Esophagus squamous epithelium (tissue), 4 donors: ENCODE data around the gene AKR1C3.

Experiments used
- POLR2A ChIP-seq, 4 donors: fragments of 450-650 bp; IDR thresholded peaks; one replicate each; pipeline ENCODE4 v1.6.1; 2017; ENCODE audit warnings: antibody characterized with exemption in 4 of 4, mild to moderate bottlenecking in 4 of 4, moderate library complexity in 3 of 4
- TF ChIP-seq, protein P1 (sequence below), 6 experiments: fragments of 450-650 bp in 4 of 6; fragments of 200-600 bp in 2 of 6; sonication (generic) in 2 of 6; IDR thresholded peaks; one replicate each; pipeline ENCODE4 v1.5.1; 2016 to 2019; ENCODE audit warnings: antibody characterized with exemption in 6 of 6, mild to moderate bottlenecking in 4 of 6, moderate library complexity in 4 of 6

DNA sequence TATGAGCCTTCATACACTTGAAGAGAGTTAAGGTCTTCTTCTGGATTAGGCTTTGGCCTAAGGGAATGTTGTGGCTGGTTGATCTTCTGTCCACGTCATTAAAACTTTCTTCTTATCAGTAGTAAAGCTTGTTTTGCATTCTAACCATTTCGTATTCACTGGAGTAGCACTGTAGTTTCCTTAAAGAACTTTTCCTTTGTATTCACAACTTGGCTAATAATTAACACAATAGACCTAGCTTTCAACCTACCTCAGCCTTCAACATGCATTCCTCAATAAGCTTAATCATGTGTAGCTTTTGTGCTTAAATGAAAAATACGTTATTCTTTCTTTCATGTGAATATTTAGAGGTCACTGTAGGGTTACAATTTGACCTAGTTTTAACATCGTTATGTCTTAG is 48.0 kb downstream of the AKR1C3 start:
- TF ChIP-seq, protein P1, sequence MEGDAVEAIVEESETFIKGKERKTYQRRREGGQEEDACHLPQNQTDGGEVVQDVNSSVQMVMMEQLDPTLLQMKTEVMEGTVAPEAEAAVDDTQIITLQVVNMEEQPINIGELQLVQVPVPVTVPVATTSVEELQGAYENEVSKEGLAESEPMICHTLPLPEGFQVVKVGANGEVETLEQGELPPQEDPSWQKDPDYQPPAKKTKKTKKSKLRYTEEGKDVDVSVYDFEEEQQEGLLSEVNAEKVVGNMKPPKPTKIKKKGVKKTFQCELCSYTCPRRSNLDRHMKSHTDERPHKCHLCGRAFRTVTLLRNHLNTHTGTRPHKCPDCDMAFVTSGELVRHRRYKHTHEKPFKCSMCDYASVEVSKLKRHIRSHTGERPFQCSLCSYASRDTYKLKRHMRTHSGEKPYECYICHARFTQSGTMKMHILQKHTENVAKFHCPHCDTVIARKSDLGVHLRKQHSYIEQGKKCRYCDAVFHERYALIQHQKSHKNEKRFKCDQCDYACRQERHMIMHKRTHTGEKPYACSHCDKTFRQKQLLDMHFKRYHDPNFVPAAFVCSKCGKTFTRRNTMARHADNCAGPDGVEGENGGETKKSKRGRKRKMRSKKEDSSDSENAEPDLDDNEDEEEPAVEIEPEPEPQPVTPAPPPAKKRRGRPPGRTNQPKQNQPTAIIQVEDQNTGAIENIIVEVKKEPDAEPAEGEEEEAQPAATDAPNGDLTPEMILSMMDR (IDR thresholded peaks at IDR 0.05): no peak
- no peak for TF ChIP-seq POLR2A (IDR thresholded peaks at IDR 0.05)
